IMR-90 (cell line): Measurements from ENCODE around the gene PPT2. TPM values are rescaled to one million over a fixed set of nuclear protein-coding genes. Genes with fewer than 3 reads are reported as not detected.

Source experiments
- ATAC-seq: fragments of 200-7000 bp; cut with Tn5 transposase; 2 replicates; pipeline ENCODE4 v1.9.1; 2020; ENCODE audit warnings: low read depth, mild to moderate bottlenecking, moderate library complexity
- BruUV-seq: library from RNA; stranded (reverse); fragments of 400-500 nt; replicated peaks from 2 replicates; lab custom pipeline; 2021; lab: Mats Ljungman, UMichigan
- CTCF ChIA-PET: fragments of 300-600 bp; formaldehyde crosslinking; extraction: SDS; loops from one replicate; lab custom pipeline; 2021; ENCODE audit warnings: antibody characterized with exemption; lab: Yijun Ruan, JAX
- POLR2A ChIA-PET: fragments of 300-600 bp; sonication (Branson Sonifier 250); formaldehyde crosslinking; loops from one replicate; lab custom pipeline; 2022; ENCODE audit warnings: antibody characterized with exemption; ENCODE audit not compliant: unreplicated experiment; lab: Charles Lee
- DNase-seq: peaks from one replicate; pipeline ENCODE4 v3.0.0; 2013
- H2AFZ ChIP-seq: replicated peaks from 2 replicates; pipeline ENCODE3; 2013; ENCODE audit warnings: low read length, mild to moderate bottlenecking; ENCODE audit not compliant: poor library complexity
- H2AK5ac ChIP-seq: 2 replicates; pipeline ENCODE4 v1.6.1; 2013; ENCODE audit warnings: low read depth, low read length, inconsistent platforms
- H2AK9ac ChIP-seq: replicated peaks from 2 replicates; pipeline ENCODE3; 2013; ENCODE audit warnings: mild to moderate bottlenecking, low read depth, low read length, moderate library complexity; ENCODE audit not compliant: poor library complexity
- H2BK120ac ChIP-seq: 2 replicates; pipeline ENCODE4 v1.6.1; 2013; ENCODE audit warnings: low read depth, low read length, inconsistent platforms
- H2BK15ac ChIP-seq: 3 replicates; pipeline ENCODE4 v1.6.1; 2013; ENCODE audit warnings: low read depth, low read length, inconsistent platforms
- H2BK20ac ChIP-seq: 2 replicates; pipeline ENCODE4 v1.6.1; 2013; ENCODE audit warnings: low read depth, mild to moderate bottlenecking, inconsistent platforms, low read length, moderate library complexity
- H2BK5ac ChIP-seq: 2 replicates; pipeline ENCODE4 v1.6.1; 2013; ENCODE audit warnings: mild to moderate bottlenecking, low read depth, low read length, inconsistent platforms; ENCODE audit not compliant: poor library complexity, severe bottlenecking
- H3K14ac ChIP-seq: replicated peaks from 2 replicates; pipeline ENCODE4 v1.6.1; 2013; ENCODE audit warnings: low read depth, low read length, inconsistent platforms
- H3K18ac ChIP-seq: 2 replicates; pipeline ENCODE4 v1.6.1; 2013; ENCODE audit warnings: low read depth, low read length, control low read depth
- H3K23ac ChIP-seq: 2 replicates; pipeline ENCODE4 v1.6.1; 2013; ENCODE audit warnings: low read depth, low read length, inconsistent platforms
- H3K27ac ChIP-seq: 2 replicates; pipeline ENCODE4 v1.5.1; 2013; ENCODE audit warnings: mild to moderate bottlenecking, control low read depth, low read length; ENCODE audit not compliant: insufficient read depth
- H3K27me3 ChIP-seq: 2 replicates; pipeline ENCODE4 v1.6.1; 2013; ENCODE audit warnings: low read length; ENCODE audit not compliant: control insufficient read depth, insufficient read depth
- H3K36me3 ChIP-seq: 2 replicates; pipeline ENCODE4 v1.6.1; 2013; ENCODE audit warnings: low read length, mixed read lengths; ENCODE audit not compliant: control insufficient read depth, insufficient read depth
- H3K4ac ChIP-seq: 2 replicates; pipeline ENCODE4 v1.6.1; 2013; ENCODE audit warnings: low read depth, low read length, inconsistent platforms
- H3K4me1 ChIP-seq: 2 replicates; pipeline ENCODE4 v1.6.1; 2013; ENCODE audit warnings: low read length, mixed read lengths; ENCODE audit not compliant: control insufficient read depth, insufficient read depth
- H3K4me2 ChIP-seq: 2 replicates; pipeline ENCODE4 v1.6.1; 2013; ENCODE audit warnings: low read depth, mild to moderate bottlenecking, control low read depth, low read length, moderate library complexity
- H3K4me3 ChIP-seq: 2 replicates; pipeline ENCODE4 v1.5.1; 2013; ENCODE audit warnings: low read depth, mild to moderate bottlenecking, control low read depth, low read length, moderate library complexity; ENCODE audit not compliant: insufficient read depth
- H3K56ac ChIP-seq: 2 replicates; pipeline ENCODE4 v1.6.1; 2013; ENCODE audit warnings: low read length, inconsistent platforms; ENCODE audit not compliant: insufficient read depth; ENCODE audit errors: extremely low read depth
- H3K79me1 ChIP-seq, 2 experiments: 2 replicates each; pipeline ENCODE4 v1.6.1; 2013; ENCODE audit warnings: low read length in 2 of 2, inconsistent platforms in 1 of 2, low read depth in 1 of 2
- H3K9ac ChIP-seq: 2 replicates; pipeline ENCODE4 v1.6.1; 2013; ENCODE audit warnings: low read depth, low read length, control low read depth
- H3K9me1 ChIP-seq: 2 replicates; pipeline ENCODE4 v1.6.1; 2013; ENCODE audit warnings: low read length, inconsistent platforms; ENCODE audit not compliant: insufficient read depth
- H3K9me3 ChIP-seq: 2 replicates; pipeline ENCODE4 v1.6.1; 2013; ENCODE audit warnings: low read length; ENCODE audit not compliant: control insufficient read depth, insufficient read depth
- H4K20me1 ChIP-seq: 2 replicates; pipeline ENCODE4 v1.6.1; 2013; ENCODE audit warnings: low read length, inconsistent platforms; ENCODE audit not compliant: insufficient read depth
- H4K5ac ChIP-seq: 2 replicates; pipeline ENCODE4 v1.6.1; 2013; ENCODE audit warnings: mild to moderate bottlenecking, low read depth, low read length, control low read depth
- H4K8ac ChIP-seq, 2 experiments: 2 replicates each; pipeline ENCODE4 v1.6.1; 2013; ENCODE audit warnings: low read depth in 2 of 2, low read length in 2 of 2, control low read depth in 1 of 2, inconsistent platforms in 1 of 2
- H4K91ac ChIP-seq: 2 replicates; pipeline ENCODE4 v1.6.1; 2013; ENCODE audit warnings: low read depth, low read length, inconsistent platforms; ENCODE audit not compliant: insufficient read depth
- CTCF ChIP-seq: conservative IDR thresholded peaks from 2 replicates; pipeline ENCODE4 v1.5.1; 2012; ENCODE audit warnings: mild to moderate bottlenecking, low read depth, low read length, improper control_type of control experiment
- MAZ ChIP-seq: IDR thresholded peaks from 2 replicates; pipeline ENCODE4 v1.6.1; 2012; ENCODE audit warnings: low read depth, mild to moderate bottlenecking, low read length, improper control_type of control experiment, moderate library complexity, borderline replicate concordance
- POLR2A ChIP-seq: IDR thresholded peaks from 2 replicates; pipeline ENCODE4 v1.6.1; 2012; ENCODE audit warnings: mild to moderate bottlenecking, low read depth, low read length
- RFX5 ChIP-seq: IDR thresholded peaks from 2 replicates; pipeline ENCODE4 v1.8.0; 2012; ENCODE audit warnings: low read depth, mild to moderate bottlenecking, low read length, moderate library complexity
- WGBS, 2 experiments: methylation state at CpG; one replicate each; pipeline versions ENCODE4 v1.1.5 to v1.1.7; 2013; ENCODE audit warnings: missing lambda C conversion rate in 2 of 2; ENCODE audit not compliant: insufficient read length in 1 of 2; ENCODE audit errors: extremely low coverage in 2 of 2; 5-methylcytosine and 5-hydroxymethylcytosine counted together
- dilution Hi-C: fragments of 300-500 bp; cut with HindIII; formaldehyde crosslinking; loops from one replicate; pipeline ENCODE4 v1.14.3; 2018; ENCODE audit warnings: low sequenced_read_pairs; ENCODE audit not compliant: unreplicated experiment
- in situ Hi-C: fragments of 300-500 bp; cut with MboI; formaldehyde crosslinking; loops from 3 replicates; pipeline ENCODE4 v1.14.3; 2019; ENCODE audit warnings: low sequenced_read_pairs, inconsistent platforms, mixed read lengths
- intact Hi-C: fragments of 100-400 bp; cut with micrococcal nuclease; formaldehyde crosslinking; loops from 2 replicates; pipeline ENCODE4 v1.10.0; 2022
- polyA plus RNA-seq, 3 experiments: library from polyadenylated mRNA; depleted of rRNA; stranded (reverse); fragments of >200 nt; gene quantifications; 2 replicates each; pipeline ENCODE4 v1.2.3, GENCODE V29; 2012; ENCODE audit warnings: low replicate concordance in 1 of 3
- total RNA-seq: library from RNA; depleted of rRNA; stranded (reverse); fragments of >200 nt; gene quantifications from 2 replicates; pipeline ENCODE4 v1.2.3, GENCODE V29; 2012

PPT2 gene
- total and polyA plus RNA-seq, 2 of the 4 experiments (the other 2 are of a cell fraction), result 3.2 to 16.2 TPM

- Histone ChIP-seq H3K27me3 (no peaks in the 10 kb centered on the region), H2AFZ (peak overlapping the region; percentile 84), H2BK15ac (peak overlapping the region; percentile 35; the same call in 2 of the 3 replicates), H3K9ac (peak overlapping the region; percentile 70), H2BK20ac (no peak overlapping the region; the same call in 1 of the 2 replicates), H2BK120ac (peak overlapping the region; percentile 65), H3K36me3 (peaks cover 5% of the 10 kb centered on the region; the same call in 1 of the 2 replicates), H3K9me3 (no peaks in the 10 kb centered on the region), H2BK5ac (peak overlapping the region; percentile 90), H3K4ac (peak overlapping the region; percentile 92), H3K27ac (peak overlapping the region; percentile 74), H3K23ac (peak overlapping the region; percentile 88), H2AK9ac (peak overlapping the region; percentile 87), H4K20me1 (peaks cover 3% of the 10 kb centered on the region; the same call in 1 of the 2 replicates), H3K14ac (peak overlapping the region; percentile 82), H3K9me1 (peaks cover 30% of the 10 kb centered on the region), H2AK5ac (peak overlapping the region; percentile 94), H3K4me2 (peak overlapping the region; percentile 80), H3K4me1 (peaks cover 5% of the 10 kb centered on the region), H4K91ac (peak overlapping the region; percentile 82), H4K8ac (peak overlapping the region; percentile 55 to 89), H3K56ac (peak overlapping the region; percentile 91), H3K79me1 (peaks cover 35 to 59% of the 10 kb centered on the region in 2 experiments), H3K18ac (peak overlapping the region; percentile 70), H3K4me3 (peak overlapping the region; percentile 45), H4K5ac (peak overlapping the region; percentile 77)
- in situ Hi-C loops (loop anchor here (10.0 to 25.0 kb wide), 2 partner anchors 202 to 785 kb away; partner anchors contain the start of genes BRD2, DXO and HLA-DMA), dilution Hi-C loops (no loop called here), intact Hi-C loops (loop anchor here (2.0 to 5.0 kb wide), 2 partner anchors 24 to 60 kb away; no protein-coding TSS in a partner anchor)
- peak; percentile 25 for ATAC-seq
- TF ChIP-seq MAZ (peak; percentile 27; the same call in 1 of the 2 replicates), CTCF (no peak), RFX5 (0 out of 2 replicates have a peak, but pooled peaks have one; percentile 9), POLR2A (peak; percentile 53)
- DNase-seq, result no peak
- 0% methylated on average over 5 of the region's 20 CpGs; no CpG with 5 or more reads in 1 of the 2 experiments for WGBS, 2 experiments
- CTCF ChIA-PET, result interaction anchor here (0.6 to 0.7 kb wide), 2 partner anchors 62 to 608 kb away, joined by 3 read pairs; no protein-coding TSS in a partner anchor
- BruUV-seq, result no TSS peak
- POLR2A ChIA-PET, result interaction anchor here (0.6 to 1.4 kb wide), 5 partner anchors 9 to 18 kb away, joined by 3 to 6 read pairs (median 4); no protein-coding TSS in a partner anchor
Measured at GRCh38 chr6:32177183-32177787, 23.3 kb downstream of the PPT2 start.
